Right hindlimb (tissue), 1 donor: ENCODE results near the gene TTC14.

ENCODE experiments used
- DNase-seq: peaks from one replicate; pipeline ENCODE4 v3.0.0-alpha.2; 2018

Gene TTC14

DNA sequence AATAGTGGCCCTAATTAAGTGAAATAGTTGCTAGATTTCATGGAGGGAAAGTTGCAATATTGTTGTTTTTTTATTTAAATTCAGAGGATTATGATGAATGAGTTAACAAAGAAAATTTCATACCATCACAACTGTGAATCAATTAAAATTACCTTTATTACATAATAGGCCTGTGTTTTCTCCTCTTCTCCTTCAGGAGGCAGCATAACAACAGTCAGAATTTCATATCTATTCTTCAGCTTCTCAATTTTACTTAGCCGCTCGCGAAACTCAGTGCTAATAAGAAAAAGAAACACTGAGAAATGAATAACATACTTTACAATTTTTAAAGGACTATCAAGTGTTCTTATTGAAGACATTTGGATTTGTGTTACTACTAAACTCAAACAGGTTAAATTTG, 29.4 kb downstream of the TTC14 start:
- DNase-seq: no peak

GRCh38 chr3:180633722-180634121, 31.8 kb downstream of the TTC14 start:
- DNase-seq: no peak

DNA sequence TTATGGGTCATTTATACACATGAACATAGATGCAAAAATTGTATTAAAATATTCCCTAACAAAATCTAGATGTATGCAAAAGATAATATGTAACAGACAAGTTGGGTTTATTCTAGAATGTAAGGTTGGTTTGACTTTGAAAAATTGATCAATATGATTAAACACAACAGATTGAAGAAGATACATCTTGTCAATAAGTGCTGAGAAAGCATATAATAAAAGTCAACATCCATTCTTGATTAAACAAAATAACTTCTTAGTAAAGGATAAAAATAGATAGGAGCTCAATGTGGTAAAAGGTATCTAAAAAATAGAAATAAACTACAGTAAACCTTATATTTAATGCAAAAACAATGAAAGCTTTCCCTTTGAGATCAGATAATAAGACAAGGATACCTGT, 39.0 kb downstream of the TTC14 start:
- no peak for DNase-seq

GRCh38 chr3:180646187-180646790, 44.3 kb downstream of the TTC14 start:
- no peak for DNase-seq

GRCh38 chr3:180656406-180656805, 54.4 kb downstream of the TTC14 start:
- no peak for DNase-seq

DNA sequence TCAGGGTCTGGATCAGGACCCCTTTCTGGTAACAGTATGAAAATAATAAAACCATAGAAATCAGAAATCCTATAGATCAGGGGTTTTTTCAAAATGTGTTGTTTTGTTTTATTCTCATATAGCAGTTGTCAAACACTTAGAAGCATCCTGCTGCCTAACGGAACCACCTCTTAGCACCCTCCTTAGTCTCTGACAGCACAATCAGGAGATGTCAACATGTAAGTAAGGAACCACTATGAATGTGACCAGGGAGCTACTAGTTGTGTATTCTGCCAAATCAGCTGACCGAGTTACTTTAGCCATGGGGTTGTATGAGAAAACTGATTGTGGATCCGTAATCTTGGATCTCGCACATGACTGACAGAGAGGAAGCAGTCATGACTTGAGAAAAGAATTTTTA, 55.1 kb downstream of the TTC14 start:
- no peak for DNase-seq
